MM.1S (cell line): ENCODE measurements around the gene ZNF483.

Experiments used
- DNase-seq: peaks from one replicate; pipeline ENCODE4 v3.0.0-alpha.2; 2015
- H2AFZ ChIP-seq: fragments of 300-600 bp; sonication (generic); 2 replicates; pipeline ENCODE4 v1.6.0; 2016; ENCODE audit warnings: antibody characterized with exemption, low read length
- H3F3A ChIP-seq: fragments of 300-600 bp; sonication (generic); 2 replicates; pipeline ENCODE4 v1.6.1; 2016; ENCODE audit warnings: mild to moderate bottlenecking, antibody characterized with exemption, low read length, moderate library complexity, mixed read lengths; ENCODE audit not compliant: insufficient read depth
- H3K27ac ChIP-seq: fragments of 300-600 bp; sonication (generic); 2 replicates; pipeline ENCODE4 v1.5.1; 2016; ENCODE audit warnings: mild to moderate bottlenecking, low read length
- H3K27me3 ChIP-seq: fragments of 300-600 bp; sonication (generic); replicated peaks from 2 replicates; pipeline ENCODE4 v1.6.0; 2016; ENCODE audit warnings: low read length; ENCODE audit not compliant: insufficient read depth
- H3K36me3 ChIP-seq: fragments of 300-600 bp; sonication (generic); replicated peaks from 2 replicates; pipeline ENCODE4 v1.6.1; 2016; ENCODE audit warnings: mild to moderate bottlenecking, low read length, mixed read lengths; ENCODE audit not compliant: insufficient read depth
- H3K4me1 ChIP-seq: fragments of 300-600 bp; sonication (generic); 2 replicates; pipeline ENCODE4 v1.6.1; 2016; ENCODE audit warnings: low read length, mixed read lengths
- H3K4me2 ChIP-seq: fragments of 300-600 bp; sonication (generic); 2 replicates; pipeline ENCODE4 v1.6.0; 2016; ENCODE audit warnings: low read depth, low read length
- H3K4me3 ChIP-seq: fragments of 300-600 bp; sonication (generic); 2 replicates; pipeline ENCODE4 v1.5.1; 2016; ENCODE audit warnings: low read length, mixed read lengths
- H3K79me2 ChIP-seq: fragments of 300-600 bp; sonication (generic); 2 replicates; pipeline ENCODE4 v1.6.1; 2016; ENCODE audit warnings: mixed run types, low read length, mixed read lengths
- H3K9ac ChIP-seq: fragments of 300-600 bp; sonication (generic); 2 replicates; pipeline ENCODE4 v1.6.1; 2016; ENCODE audit warnings: low read length, mixed read lengths
- H3K9me2 ChIP-seq: fragments of 300-600 bp; sonication (generic); replicated peaks from 2 replicates; pipeline ENCODE4 v1.6.1; 2016; ENCODE audit warnings: mild to moderate bottlenecking, low read length, mixed read lengths; ENCODE audit not compliant: insufficient read depth
- H3K9me3 ChIP-seq: fragments of 300-600 bp; sonication (generic); replicated peaks from 2 replicates; pipeline ENCODE4 v1.6.1; 2016; ENCODE audit warnings: mild to moderate bottlenecking, low read length, mixed read lengths; ENCODE audit not compliant: insufficient read depth
- H4K20me1 ChIP-seq: fragments of 300-600 bp; sonication (generic); 2 replicates; pipeline ENCODE4 v1.6.1; 2016; ENCODE audit warnings: mild to moderate bottlenecking, low read length, moderate library complexity, mixed read lengths; ENCODE audit not compliant: insufficient read depth
- CTCF ChIP-seq: fragments of 300-600 bp; sonication (generic); IDR thresholded peaks from 2 replicates; pipeline ENCODE4 v1.5.1; 2016; ENCODE audit warnings: antibody characterized with exemption, low read length, mixed read lengths
- EZH2 ChIP-seq: fragments of 300-600 bp; sonication (generic); optimal IDR thresholded peaks from 2 replicates; pipeline ENCODE3; 2017; ENCODE audit warnings: low read depth, mild to moderate bottlenecking, antibody characterized with exemption, low read length, mixed read lengths
- EZH2phosphoT487 ChIP-seq: fragments of 300-600 bp; sonication (generic); IDR thresholded peaks from 2 replicates; pipeline ENCODE4 v1.6.1; 2018; ENCODE audit warnings: antibody characterized with exemption, low read length

Gene ZNF483

GRCh38 chr9:111582888-111583287 is 57.9 kb downstream of the ZNF483 start:
- H3K36me3 ChIP-seq: no peaks in the 10 kb centered on the region
- TF ChIP-seq EZH2phosphoT487 (no peak), CTCF (no peak), EZH2 (no peak)

GRCh38 chr9:111586378-111586777 is 61.4 kb downstream of the ZNF483 start:
- no peaks in the 10 kb centered on the region for H3K9me2 ChIP-seq
- no peak for DNase-seq
- H4K20me1 ChIP-seq: no peaks in the 10 kb centered on the region
- H3K36me3 ChIP-seq: no peaks in the 10 kb centered on the region
- H3K79me2 ChIP-seq: no peaks in the 10 kb centered on the region
- no peak overlapping the region for H3K4me2 ChIP-seq
- no peak overlapping the region for H3K27ac ChIP-seq
- no peaks in the 10 kb centered on the region for H3K4me1 ChIP-seq
- no peak overlapping the region for H2AFZ ChIP-seq
- H3K4me3 ChIP-seq: no peak overlapping the region
- TF ChIP-seq EZH2 (no peak), EZH2phosphoT487 (no peak), CTCF (no peak)
- no peaks in the 10 kb centered on the region for H3F3A ChIP-seq
- H3K9ac ChIP-seq: no peak overlapping the region
- H3K27me3 ChIP-seq: no peaks in the 10 kb centered on the region
- H3K9me3 ChIP-seq: no peaks in the 10 kb centered on the region

More at GRCh38 chr9:111582888-111583287, 57.9 kb downstream of the ZNF483 start:
- H4K20me1 ChIP-seq: no peaks in the 10 kb centered on the region
- no peaks in the 10 kb centered on the region for H3K9me3 ChIP-seq
- H3K79me2 ChIP-seq: no peaks in the 10 kb centered on the region
- no peak overlapping the region for H2AFZ ChIP-seq
- no peak for DNase-seq
- no peak overlapping the region for H3K9ac ChIP-seq
- no peaks in the 10 kb centered on the region for H3K9me2 ChIP-seq
- H3F3A ChIP-seq: no peaks in the 10 kb centered on the region
- H3K27ac ChIP-seq: no peak overlapping the region
- no peak overlapping the region for H3K4me3 ChIP-seq
- no peaks in the 10 kb centered on the region for H3K4me1 ChIP-seq
- no peak overlapping the region for H3K4me2 ChIP-seq
- no peaks in the 10 kb centered on the region for H3K27me3 ChIP-seq

- Histone ChIP-seq H3K4me2 (no peak overlapping the region), H3F3A (no peaks in the 10 kb centered on the region), H3K4me1 (no peaks in the 10 kb centered on the region), H3K9me3 (no peaks in the 10 kb centered on the region), H3K4me3 (no peak overlapping the region), H3K79me2 (no peaks in the 10 kb centered on the region), H2AFZ (no peak overlapping the region), H3K9ac (no peak overlapping the region), H3K9me2 (no peaks in the 10 kb centered on the region), H3K27ac (no peak overlapping the region), H3K27me3 (no peaks in the 10 kb centered on the region), H3K36me3 (no peaks in the 10 kb centered on the region), H4K20me1 (no peaks in the 10 kb centered on the region)
- TF ChIP-seq EZH2phosphoT487 (no peak), EZH2 (no peak), CTCF (no peak)
- DNase-seq: no peak
Observed at GRCh38 chr9:111588846-111589245, 63.9 kb downstream of the ZNF483 start.
